CD14-positive monocyte (primary cell): ENCODE data around the gene FHIT. TPM values are rescaled to one million over a fixed set of nuclear protein-coding genes. Genes with fewer than 3 reads are reported as not detected.

Experiments
- DNase-seq, 3 donors: peaks; one replicate each; pipeline ENCODE4 v3.0.0-alpha.2; 2011 to 2022
- H2AFZ ChIP-seq: 2 replicates; pipeline ENCODE4 v1.6.0; 2012; ENCODE audit warnings: mild to moderate bottlenecking, low read depth, low read length, inconsistent platforms; ENCODE audit not compliant: insufficient read depth, poor library complexity, severe bottlenecking
- H3K27ac ChIP-seq, 2 donors: 1 replicate in 1 of 2; 2 replicates in 1 of 2; pipeline ENCODE4 v1.5.1; 2012 to 2013; ENCODE audit warnings: low read length in 2 of 2, control low read depth in 1 of 2, inconsistent platforms in 1 of 2, low read depth in 1 of 2, mild to moderate bottlenecking in 1 of 2
- H3K27me3 ChIP-seq, 2 donors: one replicate each; pipeline versions ENCODE4 v1.6.0 to v1.6.1; 2011 to 2013; ENCODE audit warnings: low read length in 2 of 2; ENCODE audit not compliant: control insufficient read depth in 2 of 2, insufficient read depth in 2 of 2
- H3K36me3 ChIP-seq, 2 donors: replicated peaks in 1 of 2; 1 replicate in 1 of 2; 2 replicates in 1 of 2; pipeline versions ENCODE4 v1.5.1 to v1.6.1; 2012 to 2013; ENCODE audit warnings: low read length in 2 of 2, control low read depth in 1 of 2, inconsistent platforms in 1 of 2, mild to moderate bottlenecking in 1 of 2; ENCODE audit not compliant: insufficient read depth in 2 of 2, control insufficient read depth in 1 of 2
- H3K4me1 ChIP-seq, 2 donors: 1 replicate in 1 of 2; 2 replicates in 1 of 2; pipeline versions ENCODE4 v1.5.1 to v1.6.1; 2012 to 2013; ENCODE audit warnings: low read length in 2 of 2, control low read depth in 1 of 2, inconsistent platforms in 1 of 2, mild to moderate bottlenecking in 1 of 2, moderate library complexity in 1 of 2; ENCODE audit not compliant: insufficient read depth in 2 of 2, control insufficient read depth in 1 of 2
- H3K4me2 ChIP-seq: replicated peaks from 2 replicates; pipeline ENCODE3; 2012; ENCODE audit warnings: low read length, moderate library complexity, mild to moderate bottlenecking; ENCODE audit not compliant: poor library complexity, severe bottlenecking; ENCODE audit errors: extremely low read depth
- H3K4me3 ChIP-seq, 3 experiments: fragments of 200-600 bp in 1 of 3; sonication (generic) in 1 of 3; replicated peaks in 1 of 3; 1 replicate in 2 of 3; 2 replicates in 1 of 3; pipeline ENCODE4 v1.5.1; 2011 to 2013; ENCODE audit warnings: low read length in 3 of 3, mild to moderate bottlenecking in 3 of 3, control low read depth in 2 of 3, low read depth in 2 of 3, inconsistent platforms in 1 of 3, moderate library complexity in 1 of 3
- H3K79me2 ChIP-seq: 2 replicates; pipeline ENCODE4 v1.6.0; 2012; ENCODE audit warnings: mild to moderate bottlenecking, control low read depth, inconsistent platforms, low read length, moderate library complexity; ENCODE audit not compliant: insufficient read depth
- H3K9ac ChIP-seq: 2 replicates; pipeline ENCODE4 v1.6.0; 2017; ENCODE audit warnings: low read length, mild to moderate bottlenecking; ENCODE audit not compliant: insufficient read depth, poor library complexity, severe bottlenecking
- H3K9me3 ChIP-seq, 2 donors: replicated peaks in 1 of 2; 1 replicate in 1 of 2; 2 replicates in 1 of 2; pipeline versions ENCODE4 v1.5.1 to v1.6.1; 2012 to 2013; ENCODE audit warnings: low read length in 2 of 2, control low read depth in 1 of 2; ENCODE audit not compliant: control insufficient read depth in 1 of 2, insufficient read depth in 1 of 2
- H4K20me1 ChIP-seq: 2 replicates; pipeline ENCODE4 v1.6.0; 2012; ENCODE audit warnings: mild to moderate bottlenecking, low read length, control low read depth, moderate library complexity; ENCODE audit not compliant: insufficient read depth
- H3K27ac Mint-ChIP-seq, 7 donors: one replicate each; pipeline ENCODE4 v1.8.0; 2020; ENCODE audit warnings: mild to moderate bottlenecking in 7 of 7, mixed read lengths in 7 of 7, moderate library complexity in 6 of 7, inconsistent platforms in 2 of 7
- H3K27me3 Mint-ChIP-seq, 3 donors: one replicate each; pipeline ENCODE4 v1.8.0; 2021 to 2022; ENCODE audit warnings: low read depth in 3 of 3, mild to moderate bottlenecking in 3 of 3, mixed read lengths in 3 of 3, moderate library complexity in 3 of 3, inconsistent platforms in 1 of 3
- H3K36me3 Mint-ChIP-seq, 2 donors: one replicate each; pipeline ENCODE4 v1.8.0; 2020; ENCODE audit warnings: mixed read lengths in 2 of 2, inconsistent platforms in 1 of 2, mild to moderate bottlenecking in 1 of 2
- H3K4me1 Mint-ChIP-seq: one replicate; pipeline ENCODE4 v1.8.0; 2020; ENCODE audit warnings: mild to moderate bottlenecking, mixed read lengths
- H3K4me3 Mint-ChIP-seq, 2 donors: one replicate each; pipeline ENCODE4 v1.8.0; 2020; ENCODE audit warnings: mild to moderate bottlenecking in 2 of 2, mixed read lengths in 2 of 2, moderate library complexity in 1 of 2
- H3K9me3 Mint-ChIP-seq, 7 donors: one replicate each; pipeline ENCODE4 v1.8.0; 2020 to 2022; ENCODE audit warnings: mixed read lengths in 7 of 7, mild to moderate bottlenecking in 6 of 7, moderate library complexity in 6 of 7, inconsistent platforms in 2 of 7
- WGBS: methylation state at CpG from one replicate; pipeline ENCODE4 v1.1.5; 2013; ENCODE audit warnings: missing lambda C conversion rate; ENCODE audit not compliant: insufficient coverage; 5-methylcytosine and 5-hydroxymethylcytosine counted together
- intact Hi-C, 2 donors: fragments of 100-400 bp; cut with micrococcal nuclease; formaldehyde crosslinking; loops; one replicate each; pipeline versions ENCODE4 v1.15.0 to v1.15.1; 2023
- polyA plus RNA-seq, 3 donors: library from polyadenylated mRNA; depleted of rRNA in 1 of 3; unstranded in 2 of 3; stranded (reverse) in 1 of 3; fragments of 300-500 nt in 2 of 3; fragments of >200 nt in 1 of 3; fragmentation: Illumina TruSeq in 2 of 3; gene quantifications; 1 replicate in 2 of 3; 2 replicates in 1 of 3; pipeline ENCODE4 v1.2.3, GENCODE V29; 2012 to 2021
- TF ChIP-seq, protein P1 (sequence below): fragments of 200-600 bp; IDR thresholded peaks from one replicate; pipeline ENCODE4 v1.8.0; 2022; ENCODE audit warnings: antibody characterized with exemption, mild to moderate bottlenecking

Gene FHIT
- polyA plus RNA-seq, 3 donors, result 1.7 to 3.4 (median 3.2) TPM

DNA sequence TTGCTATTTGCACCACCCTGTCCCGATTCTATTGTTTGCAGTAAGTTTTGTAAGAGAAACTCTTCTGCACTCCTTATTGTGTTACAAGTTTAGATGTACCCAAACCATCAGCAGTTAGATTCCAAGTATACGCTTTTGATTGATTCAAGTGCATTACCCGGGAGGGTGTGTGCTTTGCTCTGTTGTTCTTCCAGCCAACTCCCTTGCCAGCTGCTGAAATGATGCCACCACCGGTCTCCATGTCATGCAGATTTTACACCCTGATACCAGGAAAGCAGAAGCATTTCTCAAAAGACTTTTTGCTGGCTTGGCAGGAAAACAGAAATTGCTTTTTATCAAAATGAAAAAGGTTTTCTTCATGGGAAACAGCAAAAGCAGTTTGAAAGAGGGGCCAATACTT, 1194.8 kb downstream of the FHIT start:
- Mint-ChIP-seq H3K9me3 (peaks cover 4 to 9% (median 7%) of the 10 kb centered on the region in 7 donors), H3K36me3 (no peaks in the 10 kb centered on the region), H3K27ac (no peak overlapping the region), H3K27me3 (no peaks in the 10 kb centered on the region), H3K4me1 (no peaks in the 10 kb centered on the region), H3K4me3 (no peak overlapping the region)
- no peaks in the 10 kb centered on the region for H3K36me3 ChIP-seq
- H3K4me1 ChIP-seq, result no peaks in the 10 kb centered on the region
- H4K20me1 ChIP-seq, result no peaks in the 10 kb centered on the region
- 42% methylated on average over 2 of the region's 4 CpGs for WGBS
- TF ChIP-seq, protein P1, sequence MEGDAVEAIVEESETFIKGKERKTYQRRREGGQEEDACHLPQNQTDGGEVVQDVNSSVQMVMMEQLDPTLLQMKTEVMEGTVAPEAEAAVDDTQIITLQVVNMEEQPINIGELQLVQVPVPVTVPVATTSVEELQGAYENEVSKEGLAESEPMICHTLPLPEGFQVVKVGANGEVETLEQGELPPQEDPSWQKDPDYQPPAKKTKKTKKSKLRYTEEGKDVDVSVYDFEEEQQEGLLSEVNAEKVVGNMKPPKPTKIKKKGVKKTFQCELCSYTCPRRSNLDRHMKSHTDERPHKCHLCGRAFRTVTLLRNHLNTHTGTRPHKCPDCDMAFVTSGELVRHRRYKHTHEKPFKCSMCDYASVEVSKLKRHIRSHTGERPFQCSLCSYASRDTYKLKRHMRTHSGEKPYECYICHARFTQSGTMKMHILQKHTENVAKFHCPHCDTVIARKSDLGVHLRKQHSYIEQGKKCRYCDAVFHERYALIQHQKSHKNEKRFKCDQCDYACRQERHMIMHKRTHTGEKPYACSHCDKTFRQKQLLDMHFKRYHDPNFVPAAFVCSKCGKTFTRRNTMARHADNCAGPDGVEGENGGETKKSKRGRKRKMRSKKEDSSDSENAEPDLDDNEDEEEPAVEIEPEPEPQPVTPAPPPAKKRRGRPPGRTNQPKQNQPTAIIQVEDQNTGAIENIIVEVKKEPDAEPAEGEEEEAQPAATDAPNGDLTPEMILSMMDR, result no peak
- no peak overlapping the region for H2AFZ ChIP-seq
- DNase-seq, result no peak
- no peaks in the 10 kb centered on the region for H3K27me3 ChIP-seq
- intact Hi-C loops, result no loop called here
- H3K79me2 ChIP-seq, result no peaks in the 10 kb centered on the region
- no peak overlapping the region for H3K27ac ChIP-seq
- no peak overlapping the region for H3K4me2 ChIP-seq
- peaks cover 0 to 3% of the 10 kb centered on the region in 2 donors for H3K9me3 ChIP-seq
- H3K9ac ChIP-seq, result no peak overlapping the region
- H3K4me3 ChIP-seq, result no peak overlapping the region

DNA sequence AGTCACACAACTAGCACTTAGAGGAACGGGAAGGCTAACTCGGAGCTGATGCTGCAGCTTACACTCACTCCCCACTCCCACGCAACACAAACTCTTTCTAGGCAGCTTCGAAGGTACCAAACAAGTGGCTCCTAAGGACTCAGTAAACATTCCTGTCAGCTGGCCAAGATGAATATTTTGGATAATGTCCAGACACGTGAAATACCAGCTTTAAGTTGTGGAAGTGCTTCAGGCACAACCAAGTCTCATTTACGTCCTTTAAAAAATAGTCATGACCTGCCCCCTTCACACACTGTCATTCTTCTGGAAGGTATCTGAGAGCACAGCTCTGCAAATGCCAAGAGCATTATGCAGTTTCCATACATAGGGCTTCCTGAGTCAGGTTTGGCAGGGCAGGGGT, 1195.5 kb downstream of the FHIT start:
- Histone ChIP-seq H3K4me2 (no peak overlapping the region), H4K20me1 (no peaks in the 10 kb centered on the region), H3K27ac (no peak overlapping the region), H3K79me2 (no peaks in the 10 kb centered on the region), H2AFZ (no peak overlapping the region), H3K4me1 (no peaks in the 10 kb centered on the region), H3K4me3 (no peak overlapping the region), H3K9me3 (peaks cover 0 to 3% of the 10 kb centered on the region in 2 donors), H3K36me3 (no peaks in the 10 kb centered on the region), H3K27me3 (no peaks in the 10 kb centered on the region), H3K9ac (no peak overlapping the region)
- Mint-ChIP-seq H3K9me3 (peaks cover 4 to 9% (median 7%) of the 10 kb centered on the region in 7 donors), H3K27me3 (no peaks in the 10 kb centered on the region), H3K36me3 (no peaks in the 10 kb centered on the region), H3K4me1 (no peaks in the 10 kb centered on the region), H3K4me3 (no peak overlapping the region), H3K27ac (no peak overlapping the region)
- no CpG with 5 or more reads among the region's 6 CpGs for WGBS
- intact Hi-C loops, result no loop called here
- no peak for DNase-seq
- TF ChIP-seq, protein P1, result no peak
